HepG2 (cell line): ENCODE data around the gene MRGPRE. TPM values are rescaled to one million over a fixed set of nuclear protein-coding genes. Genes with fewer than 3 reads are reported as not detected.

ENCODE experiments used
- ATAC-seq: fragments of 200-7000 bp; cut with Tn5 transposase; 3 replicates; pipeline ENCODE4 v1.9.1; 2020; ENCODE audit warnings: mild to moderate bottlenecking, moderate library complexity
- BruUV-seq: library from RNA; stranded (reverse); fragments of 400-500 nt; replicated peaks from 2 replicates; lab custom pipeline; 2021; lab: Mats Ljungman, UMichigan
- CTCF ChIA-PET: fragments of 300-600 bp; formaldehyde crosslinking; extraction: SDS; loops from one replicate; lab custom pipeline; 2021; ENCODE audit warnings: low total read pairs, inconsistent platforms, low intra/inter-chr PET ratio; lab: Yijun Ruan, JAX
- POLR2A ChIA-PET: fragments of 350-600 bp; sonication (Branson Sonifier 250); formaldehyde crosslinking; loops from one replicate; lab custom pipeline; 2020; ENCODE audit warnings: antibody characterized with exemption, inconsistent platforms; lab: Yijun Ruan, JAX
- DNase-seq: peaks from one replicate; pipeline ENCODE4 v3.0.0-alpha.2; 2015; ENCODE audit warnings: low spot score
- FAIRE-seq: peaks from 3 replicates; lab custom pipeline; 2011; peaks lifted over from hg19 to GRCh38; lab: Jason Lieb, UNC
- H2AFZ ChIP-seq: one replicate; pipeline ENCODE4 v1.6.1; 2011; ENCODE audit warnings: low read length, inconsistent platforms
- H3K27ac ChIP-seq: fragments of 300-600 bp; 3 replicates; pipeline ENCODE4 v1.8.0; 2011; ENCODE audit warnings: mixed run types, mild to moderate bottlenecking, mixed read lengths, low read length, inconsistent platforms; ENCODE audit not compliant: insufficient read depth; ENCODE audit errors: extremely low read length
- H3K27me3 ChIP-seq, 2 experiments: fragments of 200-600 bp in 1 of 2; 2 replicates in 1 of 2; 3 replicates in 1 of 2; pipeline versions ENCODE4 v1.6.0 to v1.8.0; 2011; ENCODE audit warnings: low read length in 2 of 2, mild to moderate bottlenecking in 2 of 2, moderate library complexity in 2 of 2, inconsistent platforms in 1 of 2; ENCODE audit not compliant: insufficient read depth in 2 of 2, control insufficient read depth in 1 of 2
- H3K36me3 ChIP-seq, 2 experiments: fragments of 200-600 bp in 1 of 2; replicated peaks in 1 of 2; 2 replicates in 1 of 2; 3 replicates in 1 of 2; pipeline versions ENCODE4 v1.5.1 to v1.8.0; 2011; ENCODE audit warnings: low read length in 2 of 2, inconsistent platforms in 1 of 2; ENCODE audit not compliant: insufficient read depth in 2 of 2, control insufficient read depth in 1 of 2
- H3K4me1 ChIP-seq: 2 replicates; pipeline ENCODE4 v1.5.1; 2012; ENCODE audit warnings: low read length, inconsistent platforms; ENCODE audit not compliant: insufficient read depth
- H3K4me2 ChIP-seq: 2 replicates; pipeline ENCODE4 v1.6.0; 2011; ENCODE audit warnings: low read depth, low read length, inconsistent platforms
- H3K4me3 ChIP-seq, 3 experiments: fragments of 200-600 bp in 1 of 3; sonication (generic), shearing (Covaris generic) in 1 of 3; replicated peaks in 1 of 3; 2 replicates each; pipeline ENCODE4 v1.5.1; 2011 to 2016; ENCODE audit warnings: low read length in 3 of 3, inconsistent platforms in 2 of 3, low read depth in 2 of 3, mild to moderate bottlenecking in 2 of 3, control low read depth in 1 of 3, mixed read lengths in 1 of 3; ENCODE audit not compliant: insufficient read depth in 1 of 3
- H3K79me2 ChIP-seq: one replicate; pipeline ENCODE4 v1.6.1; 2011; ENCODE audit warnings: low read length, inconsistent platforms; ENCODE audit not compliant: insufficient read depth
- H3K9ac ChIP-seq: 2 replicates; pipeline ENCODE4 v1.6.0; 2011; ENCODE audit warnings: mild to moderate bottlenecking, low read depth, low read length, inconsistent platforms; ENCODE audit not compliant: insufficient read depth
- H3K9me3 ChIP-seq: 2 replicates; pipeline ENCODE4 v1.5.1; 2012; ENCODE audit warnings: mild to moderate bottlenecking, low read length
- H4K20me1 ChIP-seq: 2 replicates; pipeline ENCODE4 v1.6.0; 2011; ENCODE audit warnings: inconsistent platforms, mild to moderate bottlenecking, low read length, moderate library complexity; ENCODE audit not compliant: insufficient read depth
- E2F5 ChIP-seq: sonication (generic); formaldehyde crosslinking; conservative IDR thresholded peaks from 2 replicates; pipeline ENCODE4 v1.4.0; 2020; ENCODE audit warnings: missing genetic modification reagents
- PBX2 ChIP-seq: IDR thresholded peaks from 2 replicates; pipeline ENCODE4 v1.6.1; 2016; ENCODE audit warnings: control low read depth
- PLRG1 ChIP-seq: fragments of 450-650 bp; conservative IDR thresholded peaks from 2 replicates; pipeline ENCODE4 v1.6.1; 2016
- SMARCE1 ChIP-seq: fragments of 450-650 bp; IDR thresholded peaks from 2 replicates; pipeline ENCODE4 v1.6.1; 2017; ENCODE audit warnings: borderline replicate concordance
- ZBTB10 ChIP-seq: sonication (generic); formaldehyde crosslinking; IDR thresholded peaks from 2 replicates; pipeline ENCODE4 v1.4.0; 2020; ENCODE audit warnings: missing genetic modification reagents, borderline replicate concordance
- ZBTB38 ChIP-seq: sonication (generic); formaldehyde crosslinking; IDR thresholded peaks from 2 replicates; pipeline ENCODE4 v1.5.1; 2020; ENCODE audit warnings: mild to moderate bottlenecking, missing genetic modification reagents
- ZFP36L1 ChIP-seq: sonication (generic); formaldehyde crosslinking; IDR thresholded peaks from 2 replicates; pipeline ENCODE4 v1.8.0; 2022; ENCODE audit warnings: mild to moderate bottlenecking, missing genetic modification reagents, moderate library complexity
- ZNF260 ChIP-seq: sonication (generic); formaldehyde crosslinking; IDR thresholded peaks from 2 replicates; pipeline ENCODE4 v1.4.0; 2020; ENCODE audit warnings: missing genetic modification reagents, low read depth, mild to moderate bottlenecking, borderline replicate concordance
- WGBS: methylation state at CpG from one replicate; pipeline ENCODE4 v1.1.6; 2017; ENCODE audit warnings: low lambda C conversion rate; 5-methylcytosine and 5-hydroxymethylcytosine counted together
- in situ Hi-C: cut with HindIII; loops from 2 replicates; pipeline ENCODE4 v1.10.0; 2017; ENCODE audit warnings: low pct_unique_long_range_greater_than_20kb; ENCODE audit not compliant: extremely low pct_ligation_motif_present
- intact Hi-C: fragments of 100-400 bp; cut with micrococcal nuclease; formaldehyde crosslinking; loops from one replicate; pipeline ENCODE4 v1.10.0; 2022; ENCODE audit not compliant: unreplicated experiment
- polyA plus RNA-seq, 8 experiments: library from polyadenylated mRNA; depleted of rRNA in 3 of 8; stranded (reverse) in 7 of 8; unstranded in 1 of 8; fragments of >200 nt; fragmentation: Illumina TruSeq in 4 of 8; extraction: Trizol in 4 of 8; gene quantifications; 2 replicates each; pipeline versions ENCODE4 v1.2.1 to v1.2.3, GENCODE V29; 2011 to 2016; ENCODE audit warnings: low read depth in 4 of 8, missing spikeins in 1 of 8, mixed read lengths in 1 of 8; ENCODE audit not compliant: insufficient read depth in 1 of 8
- total RNA-seq, 5 experiments: library from RNA; depleted of rRNA; stranded (reverse); fragments of >200 nt; fragmentation: Illumina TruSeq; extraction: Trizol; gene quantifications; 2 replicates each; pipeline ENCODE4 v1.2.3, GENCODE V29; 2016; ENCODE audit warnings: low read depth in 1 of 5
- TF ChIP-seq, protein P1 (sequence below): IDR thresholded peaks from 2 replicates; pipeline ENCODE4 v1.6.1; 2016; ENCODE audit warnings: missing genetic modification reagents, missing compliant biosample characterization
- TF ChIP-seq, protein P2 (sequence below): IDR thresholded peaks from 2 replicates; pipeline ENCODE4 v1.6.1; 2018; ENCODE audit warnings: missing genetic modification reagents

MRGPRE gene
- total and polyA plus RNA-seq, 2 of the 13 experiments (the other 11 are each of a cell fraction or from before 2014, with no cell fraction given), result not detected

- H3K4me3 ChIP-seq, result no peak overlapping the region
- in situ Hi-C loops, result loop anchor here (10.0 kb wide), 2 partner anchors 113 to 183 kb away; no protein-coding TSS in a partner anchor
- intact Hi-C loops, result loop anchor here (10.0 kb wide), 1 partner anchor 103 kb away; no protein-coding TSS in a partner anchor
- no peak overlapping the region for H3K4me2 ChIP-seq
- no peak overlapping the region for H2AFZ ChIP-seq
- ChIA-PET CTCF (interaction anchor here (0.6 kb wide), 1 partner anchor 181 kb away, joined by 3 read pairs; no protein-coding TSS in a partner anchor), POLR2A (no interaction called here)
- no peaks in the 10 kb centered on the region for H3K79me2 ChIP-seq
- no peaks in the 10 kb centered on the region for H3K4me1 ChIP-seq
- H3K9ac ChIP-seq, result no peak overlapping the region
- H3K27ac ChIP-seq, result no peak overlapping the region
- H3K9me3 ChIP-seq, result no peaks in the 10 kb centered on the region
- no peak for FAIRE-seq
- no peaks in the 10 kb centered on the region for H3K36me3 ChIP-seq
- peaks cover 13 to 64% of the 10 kb centered on the region in 2 experiments for H3K27me3 ChIP-seq
- H4K20me1 ChIP-seq, result no peaks in the 10 kb centered on the region
- no peak for DNase-seq
- ATAC-seq, result no peak
- BruUV-seq, result no TSS peak
- 65% methylated on average over 15 of the region's 49 CpGs for WGBS
- TF ChIP-seq PBX2 (CRISPR knock-in tag) (no peak), ZFP36L1 (CRISPR knock-in tag) (no peak), ZBTB38 (CRISPR knock-in tag) (no peak)
- TF ChIP-seq, all 625 proteins: peak for 0
These were observed 14.3 kb downstream of the MRGPRE start for GRCh38 chr11:3217818-3218482.

DNA sequence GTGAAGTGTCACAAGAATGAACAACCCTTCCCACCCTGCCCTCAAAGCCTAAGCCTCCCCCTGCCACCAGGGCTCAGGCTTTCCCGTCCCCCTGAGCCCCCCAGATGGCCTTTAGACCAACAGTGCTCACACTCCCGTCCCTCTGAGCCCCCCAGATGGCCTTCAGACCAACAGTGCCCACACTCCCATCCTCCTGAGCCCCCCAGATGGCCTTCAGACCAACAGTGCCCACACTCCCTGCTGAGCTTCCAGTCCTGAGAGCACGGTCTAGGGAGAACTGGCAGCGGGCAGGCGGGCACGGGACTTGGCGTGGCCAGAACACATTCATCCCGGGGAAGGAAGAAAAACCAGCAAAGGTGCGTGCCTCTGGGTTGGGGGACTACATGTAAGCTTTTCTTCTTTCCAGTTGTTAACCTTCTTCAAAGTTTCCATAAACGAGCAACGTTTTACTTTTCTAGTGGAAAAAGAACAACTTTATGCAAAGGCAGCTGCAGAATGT is 16.1 kb downstream of the MRGPRE start:
- no peaks in the 10 kb centered on the region for H3K36me3 ChIP-seq
- H3K4me1 ChIP-seq, result no peaks in the 10 kb centered on the region
- DNase-seq (no peak), FAIRE-seq (no peak), ATAC-seq (no peak)
- CTCF ChIA-PET, result no interaction called here
- BruUV-seq, result no TSS peak
- no peak overlapping the region for H2AFZ ChIP-seq
- POLR2A ChIA-PET, result no interaction called here
- H3K9ac ChIP-seq, result no peak overlapping the region
- no peak overlapping the region for H3K27ac ChIP-seq
- H3K79me2 ChIP-seq, result no peaks in the 10 kb centered on the region
- intact Hi-C loops, result loop anchor here (10.0 kb wide), 1 partner anchor 101 kb away; no protein-coding TSS in a partner anchor
- no peaks in the 10 kb centered on the region for H3K9me3 ChIP-seq
- H4K20me1 ChIP-seq, result no peaks in the 10 kb centered on the region
- in situ Hi-C loops, result loop anchor here (10.0 kb wide), 2 partner anchors 111 to 181 kb away; no protein-coding TSS in a partner anchor
- WGBS, result 17% methylated on average over 7 of the region's 11 CpGs
- H3K4me2 ChIP-seq, result no peak overlapping the region
- H3K27me3 ChIP-seq, result peaks cover 8 to 45% of the 10 kb centered on the region in 2 experiments
- no peak overlapping the region for H3K4me3 ChIP-seq
- TF ChIP-seq, protein P1, sequence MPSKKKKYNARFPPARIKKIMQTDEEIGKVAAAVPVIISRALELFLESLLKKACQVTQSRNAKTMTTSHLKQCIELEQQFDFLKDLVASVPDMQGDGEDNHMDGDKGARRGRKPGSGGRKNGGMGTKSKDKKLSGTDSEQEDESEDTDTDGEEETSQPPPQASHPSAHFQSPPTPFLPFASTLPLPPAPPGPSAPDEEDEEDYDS (CRISPR knock-in tag), result no peak
- TF ChIP-seq, protein P2, sequence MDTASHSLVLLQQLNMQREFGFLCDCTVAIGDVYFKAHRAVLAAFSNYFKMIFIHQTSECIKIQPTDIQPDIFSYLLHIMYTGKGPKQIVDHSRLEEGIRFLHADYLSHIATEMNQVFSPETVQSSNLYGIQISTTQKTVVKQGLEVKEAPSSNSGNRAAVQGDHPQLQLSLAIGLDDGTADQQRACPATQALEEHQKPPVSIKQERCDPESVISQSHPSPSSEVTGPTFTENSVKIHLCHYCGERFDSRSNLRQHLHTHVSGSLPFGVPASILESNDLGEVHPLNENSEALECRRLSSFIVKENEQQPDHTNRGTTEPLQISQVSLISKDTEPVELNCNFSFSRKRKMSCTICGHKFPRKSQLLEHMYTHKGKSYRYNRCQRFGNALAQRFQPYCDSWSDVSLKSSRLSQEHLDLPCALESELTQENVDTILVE (CRISPR knock-in tag), result no peak
- no peak for TF ChIP-seq ZBTB10 (CRISPR knock-in tag)
- no peak for TF ChIP-seq E2F5 (CRISPR knock-in tag)
- TF ChIP-seq SMARCE1, result no peak
- TF ChIP-seq ZNF260 (CRISPR knock-in tag), result no peak
- TF ChIP-seq PLRG1, result no peak
